AG20443 (cell line): Measurements from ENCODE around the gene CHI3L1.

Experiments
- DNase-seq: peaks from one replicate; pipeline ENCODE4 v3.0.0; 2012; ENCODE audit warnings: low spot score, mixed read lengths

Gene CHI3L1

GRCh38 chr1:203167913-203168200 lies 18.6 kb downstream of the CHI3L1 start:
- DNase-seq = no peak

- DNase-seq = no peak
These were observed 19.2 kb downstream of the CHI3L1 start for GRCh38 chr1:203167026-203167912.

- DNase-seq = peak; percentile 53
These were observed 20.1 kb downstream of the CHI3L1 start for GRCh38 chr1:203166192-203166940.

GRCh38 chr1:203165800-203166161 lies 20.7 kb downstream of the CHI3L1 start:
- no peak for DNase-seq

GRCh38 chr1:203165101-203165799 lies 21.3 kb downstream of the CHI3L1 start:
- no peak for DNase-seq

- DNase-seq = no peak
These were observed 22.4 kb downstream of the CHI3L1 start for GRCh38 chr1:203163891-203164635.

GRCh38 chr1:203162403-203162802 lies 24.1 kb downstream of the CHI3L1 start:
- DNase-seq = no peak

- DNase-seq = no peak
These were observed 24.8 kb downstream of the CHI3L1 start for GRCh38 chr1:203161703-203162102.

- no peak for DNase-seq
These were observed 25.3 kb downstream of the CHI3L1 start for GRCh38 chr1:203161175-203161574.

GRCh38 chr1:203159844-203160243 lies 26.7 kb downstream of the CHI3L1 start:
- no peak for DNase-seq

GRCh38 chr1:203158960-203159665 lies 27.4 kb downstream of the CHI3L1 start:
- DNase-seq = no peak

- no peak for DNase-seq
These were observed 28.1 kb downstream of the CHI3L1 start for GRCh38 chr1:203158423-203158822.

GRCh38 chr1:203156280-203156679 lies 30.2 kb downstream of the CHI3L1 start:
- DNase-seq = no peak

- DNase-seq = peak; percentile 66
These were observed 32.3 kb downstream of the CHI3L1 start for GRCh38 chr1:203153989-203154821.

- DNase-seq = no peak
These were observed 33.2 kb downstream of the CHI3L1 start for GRCh38 chr1:203153051-203153988.

- no peak for DNase-seq
These were observed 34.1 kb downstream of the CHI3L1 start for GRCh38 chr1:203152158-203153034.

- no peak for DNase-seq
These were observed 34.9 kb downstream of the CHI3L1 start for GRCh38 chr1:203151362-203152157.
